NCI-H748 (cell line): ENCODE measurements around the gene DEXI.
"Not testable (repeated sequence)": the region's sequence is repeated elsewhere in the genome, so short reads cannot be mapped to it uniquely, and the experiment has no call there.

Source experiments
- DNase-seq: peaks from one replicate; lab custom pipeline; 2025; ENCODE audit not compliant: unreplicated experiment; lab: John Stamatoyannopoulos, UW

DEXI gene

DNA sequence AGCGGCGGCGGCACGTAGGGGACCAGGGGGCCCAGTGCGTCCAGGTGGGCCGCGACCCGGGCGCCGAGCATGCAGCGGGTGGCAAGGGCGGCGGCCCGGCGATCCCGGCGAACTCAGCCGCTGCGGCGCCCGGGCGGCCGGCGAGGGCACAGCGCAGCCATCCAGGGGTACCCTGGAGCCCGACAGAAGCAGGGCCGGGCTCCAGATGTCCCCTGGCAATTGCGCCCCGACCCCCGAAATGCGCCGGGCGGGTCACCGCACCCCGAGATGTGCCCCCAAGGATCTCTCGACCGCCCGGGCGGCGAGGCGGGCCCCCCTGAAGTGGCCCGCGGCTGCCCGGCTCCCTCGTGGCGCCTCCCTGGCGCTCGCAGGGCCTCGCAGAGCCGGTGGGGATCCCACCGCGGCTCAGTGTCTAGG is 325 bp downstream of the DEXI start:
- not testable (repeated sequence) for DNase-seq

DNA sequence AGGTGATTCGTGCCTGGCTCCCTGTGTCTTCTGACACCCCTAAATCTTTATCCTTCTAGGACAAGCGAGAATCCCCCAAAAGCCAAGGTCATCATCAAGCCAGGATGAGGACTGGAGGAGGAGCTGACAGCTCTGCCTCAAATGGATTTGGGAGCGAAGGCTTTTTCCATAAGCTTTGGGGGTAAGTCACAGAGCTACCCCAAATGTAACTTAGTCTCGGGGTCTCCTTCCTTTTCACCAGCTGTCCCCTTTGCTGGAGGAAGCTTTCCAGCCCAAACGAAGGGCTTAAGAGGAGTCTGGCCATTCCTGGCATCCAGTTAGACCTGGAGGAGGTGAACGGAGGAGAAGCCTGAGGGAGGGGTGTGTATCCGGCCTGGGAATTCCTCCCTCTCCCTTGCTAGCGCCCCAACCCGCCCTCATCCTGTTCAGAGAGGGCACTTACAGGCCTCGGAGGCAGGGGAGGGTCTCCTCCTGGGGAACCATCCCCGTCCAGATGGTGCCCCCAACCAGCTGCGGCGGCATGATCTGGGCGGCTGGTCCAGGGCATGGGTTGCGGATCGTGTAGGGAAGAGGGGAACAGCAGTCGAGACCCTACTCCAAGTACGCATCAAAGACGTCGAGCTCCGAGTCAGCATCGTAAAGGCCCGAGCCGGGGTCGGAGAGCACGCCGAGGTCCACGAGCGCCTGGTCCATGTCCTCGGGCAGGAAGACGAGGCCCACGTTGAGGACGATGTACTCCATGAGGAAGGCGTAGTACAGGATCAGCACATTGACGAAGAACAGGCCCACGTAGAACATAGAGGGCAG is 938 bp downstream of the DEXI start:
- DNase-seq = peak; percentile 23

DNA sequence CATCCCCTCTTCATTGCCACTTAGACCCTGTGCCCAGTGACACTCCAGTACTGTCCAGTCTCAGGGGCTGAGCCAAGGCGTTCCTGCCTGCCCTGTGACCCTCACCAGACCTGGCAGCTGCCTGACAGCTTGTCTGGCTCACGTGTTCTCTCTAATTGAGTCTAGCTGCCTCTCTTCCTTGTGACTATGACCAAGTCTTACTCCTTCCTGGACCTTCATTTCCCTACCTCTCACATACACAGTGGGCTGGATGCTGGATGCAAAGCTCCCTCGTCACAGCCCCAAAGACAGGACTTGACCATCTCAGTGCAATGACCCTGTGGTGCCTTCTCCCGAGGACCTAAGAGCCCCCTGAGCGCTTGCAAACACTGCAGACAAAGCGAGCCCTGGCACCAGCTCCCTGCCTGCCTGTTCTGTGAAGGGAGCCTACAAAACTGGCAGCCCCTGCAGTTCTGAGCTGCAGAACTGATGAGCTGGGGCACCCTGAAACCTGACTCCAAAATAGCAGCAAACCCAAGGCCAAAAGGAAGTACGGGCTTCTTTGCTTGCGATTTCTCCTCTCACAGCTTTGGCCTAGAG is 1.7 kb downstream of the DEXI start:
- DNase-seq = no peak

DNA sequence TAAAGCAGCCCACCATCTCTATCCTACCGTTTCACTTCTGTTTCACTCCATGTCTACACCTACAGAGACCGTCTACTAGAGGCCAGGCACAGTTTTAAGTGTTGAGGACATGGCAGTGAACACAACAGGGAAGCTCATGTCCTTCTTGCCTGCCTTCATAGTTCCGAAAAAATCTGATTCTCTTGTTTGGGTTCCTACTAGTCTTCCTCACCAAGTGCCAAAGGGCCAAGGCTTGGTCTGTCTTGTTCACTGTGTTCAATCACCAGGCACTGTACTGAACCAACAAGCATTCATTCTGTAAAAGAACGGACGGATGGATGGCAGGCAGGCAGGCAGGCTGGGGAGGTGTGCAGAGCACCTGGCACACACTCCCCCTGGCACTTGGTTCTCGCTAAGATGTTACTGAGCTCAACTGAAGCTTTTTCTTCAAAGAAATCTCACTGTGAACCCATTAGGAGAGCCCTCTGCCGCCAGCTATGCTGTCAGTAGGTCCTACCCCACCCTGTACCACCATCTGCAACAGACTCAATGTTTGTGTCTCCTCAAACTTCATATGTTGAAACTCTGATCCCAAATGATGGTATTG is 2.5 kb downstream of the DEXI start:
- no peak for DNase-seq

DNA sequence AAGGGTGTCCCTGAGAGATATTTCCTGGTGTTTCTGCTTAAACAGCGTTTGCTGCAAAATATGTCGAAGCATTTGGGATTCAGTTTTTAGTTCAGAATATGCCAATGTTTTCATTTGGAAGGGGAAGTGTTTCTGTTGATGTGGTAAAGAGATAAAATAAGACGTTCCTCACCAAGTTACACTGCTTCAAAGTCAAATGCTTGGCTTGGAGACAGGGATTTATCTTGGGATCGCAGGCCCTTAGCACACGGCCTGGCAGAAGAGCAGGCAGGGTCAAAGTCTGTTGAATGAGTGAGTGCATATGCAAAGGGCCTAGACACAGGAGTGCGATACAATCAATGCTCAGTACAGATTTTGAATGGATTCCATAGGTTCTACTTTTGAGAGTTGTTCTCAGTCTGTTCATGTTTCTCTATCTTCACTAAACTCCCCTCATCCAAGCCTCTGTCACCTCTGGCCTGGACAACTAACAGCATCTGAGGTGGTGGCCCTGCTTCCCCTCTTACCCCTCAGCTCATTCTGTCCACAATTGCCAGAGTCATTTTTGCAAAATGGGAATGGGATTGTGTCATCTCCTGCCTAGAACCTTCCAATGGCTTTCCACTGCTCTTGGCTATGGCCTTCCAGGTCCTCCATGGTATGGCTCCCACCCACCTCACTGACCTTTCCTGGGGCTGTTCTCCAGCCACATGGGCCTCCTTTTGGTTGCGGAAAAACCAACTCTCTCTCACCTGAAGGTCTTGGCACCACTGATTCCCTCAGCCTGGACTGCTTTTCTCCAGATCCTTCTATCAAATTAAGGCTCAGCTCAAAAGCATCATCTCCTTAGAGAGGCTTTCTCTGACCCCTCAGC is 3.2 kb downstream of the DEXI start:
- DNase-seq = no peak

DNA sequence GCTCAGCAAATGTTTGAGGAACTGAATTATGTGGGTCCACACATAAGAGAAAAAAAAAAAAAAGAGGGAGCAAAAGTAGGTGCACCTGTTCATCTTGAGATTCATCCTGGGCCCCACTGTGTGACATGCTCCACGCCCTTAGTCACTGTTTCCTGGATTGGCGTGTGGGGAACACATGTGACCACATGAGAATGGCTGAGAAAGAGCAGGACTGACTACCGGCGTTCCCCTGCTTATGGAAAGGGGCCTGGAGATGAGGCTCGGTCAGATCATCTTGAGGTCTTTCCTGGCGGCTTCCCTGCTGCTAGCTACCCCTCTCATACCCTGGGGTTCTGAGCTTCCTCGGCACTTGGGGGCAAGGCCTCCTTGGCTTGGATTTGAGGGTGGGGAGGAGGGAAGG is 3.9 kb downstream of the DEXI start:
- no peak for DNase-seq

DNA sequence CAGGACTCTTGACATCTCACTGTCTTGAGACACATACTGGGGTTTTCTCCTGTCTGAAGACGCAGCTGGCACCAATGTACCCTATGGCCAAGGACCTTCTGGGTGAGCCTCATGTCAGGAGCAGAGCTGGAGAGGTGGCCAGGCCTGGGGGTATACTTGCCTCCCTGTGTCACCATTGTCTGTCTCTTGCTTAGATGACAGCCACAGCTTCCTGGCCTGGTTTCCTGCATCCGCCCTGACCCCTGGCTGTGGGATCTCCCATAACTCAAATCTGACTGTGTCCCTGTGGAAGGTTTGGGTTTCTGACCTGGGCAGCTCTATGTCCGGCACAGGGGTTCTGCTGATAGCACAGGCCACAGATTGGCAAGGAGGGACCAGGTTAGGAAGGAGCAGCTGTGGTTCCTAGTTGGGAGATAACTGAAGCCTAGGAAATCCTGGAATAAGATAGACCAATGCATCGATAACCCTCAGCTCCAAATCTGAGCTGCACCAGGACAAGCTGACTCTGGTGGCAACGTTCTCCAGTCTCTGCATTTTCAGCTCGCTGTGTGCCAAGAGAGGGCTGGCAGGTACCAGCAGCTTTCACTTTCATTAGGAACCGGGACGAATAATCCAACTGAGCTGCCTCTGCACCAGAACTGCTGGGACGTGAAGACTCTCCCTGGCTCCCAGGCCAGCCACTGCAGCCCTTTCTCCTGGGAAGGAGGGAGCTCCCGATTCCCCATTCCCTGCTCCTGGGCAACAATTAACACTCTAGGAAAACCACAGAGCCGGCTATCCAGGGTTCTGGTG is 5.0 kb downstream of the DEXI start:
- DNase-seq = no peak

DNA sequence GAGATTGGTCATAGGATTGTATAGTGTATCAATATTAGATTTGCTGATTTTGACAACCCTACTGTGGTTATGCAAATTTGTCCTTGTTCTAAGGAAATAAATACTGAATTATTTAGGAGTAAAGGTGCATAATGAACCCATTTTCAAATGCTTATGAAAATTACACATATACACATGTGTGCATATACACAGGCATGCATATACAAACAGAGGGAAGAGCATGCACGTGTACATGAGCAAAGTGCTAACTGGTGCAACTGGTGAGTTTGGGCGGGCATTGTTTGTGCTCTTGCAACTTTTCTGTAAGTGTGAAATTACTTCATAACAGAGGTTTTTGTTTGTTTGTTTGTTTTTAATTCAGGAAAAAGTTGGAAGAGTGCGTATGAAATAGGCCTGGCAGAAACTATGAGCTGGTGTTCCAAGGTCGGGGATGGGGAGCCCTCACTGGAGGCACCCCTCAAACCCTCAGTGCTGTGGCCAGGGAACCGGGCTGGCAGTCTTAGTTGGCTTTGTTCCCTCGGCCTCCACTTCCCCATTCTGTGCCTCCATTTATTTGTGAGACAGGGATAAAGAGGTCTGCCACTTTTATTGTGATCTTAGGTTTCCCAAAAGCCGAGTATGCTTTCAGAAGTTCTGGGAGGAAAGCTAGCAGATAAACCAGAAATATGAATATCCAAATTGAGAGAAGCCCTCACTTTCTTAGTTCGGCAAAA is 5.8 kb downstream of the DEXI start:
- DNase-seq = no peak

DNA sequence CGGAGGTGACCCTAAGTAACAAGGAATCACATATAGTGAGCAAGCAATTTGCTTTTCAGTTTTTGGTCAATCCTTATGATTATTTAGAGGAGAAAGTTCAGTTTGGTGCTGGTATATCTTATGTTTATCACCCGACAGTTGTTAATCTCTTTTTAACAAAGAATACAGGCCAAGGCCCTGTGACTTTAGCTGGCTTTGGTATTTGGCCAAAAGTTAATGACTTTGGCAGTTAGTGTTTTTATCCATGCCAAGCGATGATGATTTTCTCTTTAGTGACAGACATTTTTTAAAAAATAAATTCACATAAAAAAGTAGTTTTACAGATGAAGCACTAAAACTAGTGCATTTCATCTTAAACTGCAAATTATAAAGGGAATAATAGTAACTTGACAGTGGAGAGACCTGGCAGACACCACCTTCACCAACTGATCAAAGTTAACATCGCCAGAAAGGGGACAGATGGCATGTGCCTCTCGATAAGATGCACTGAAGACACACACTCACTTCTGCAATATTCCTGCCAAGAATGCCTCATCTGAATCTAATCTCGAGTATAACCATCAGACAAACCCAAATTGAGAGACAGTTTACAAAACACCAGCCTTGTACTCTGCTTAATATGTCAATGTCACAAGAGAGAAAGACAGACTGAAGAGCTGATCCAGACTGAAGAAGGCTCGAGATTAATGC is 6.9 kb downstream of the DEXI start:
- no peak for DNase-seq

DNA sequence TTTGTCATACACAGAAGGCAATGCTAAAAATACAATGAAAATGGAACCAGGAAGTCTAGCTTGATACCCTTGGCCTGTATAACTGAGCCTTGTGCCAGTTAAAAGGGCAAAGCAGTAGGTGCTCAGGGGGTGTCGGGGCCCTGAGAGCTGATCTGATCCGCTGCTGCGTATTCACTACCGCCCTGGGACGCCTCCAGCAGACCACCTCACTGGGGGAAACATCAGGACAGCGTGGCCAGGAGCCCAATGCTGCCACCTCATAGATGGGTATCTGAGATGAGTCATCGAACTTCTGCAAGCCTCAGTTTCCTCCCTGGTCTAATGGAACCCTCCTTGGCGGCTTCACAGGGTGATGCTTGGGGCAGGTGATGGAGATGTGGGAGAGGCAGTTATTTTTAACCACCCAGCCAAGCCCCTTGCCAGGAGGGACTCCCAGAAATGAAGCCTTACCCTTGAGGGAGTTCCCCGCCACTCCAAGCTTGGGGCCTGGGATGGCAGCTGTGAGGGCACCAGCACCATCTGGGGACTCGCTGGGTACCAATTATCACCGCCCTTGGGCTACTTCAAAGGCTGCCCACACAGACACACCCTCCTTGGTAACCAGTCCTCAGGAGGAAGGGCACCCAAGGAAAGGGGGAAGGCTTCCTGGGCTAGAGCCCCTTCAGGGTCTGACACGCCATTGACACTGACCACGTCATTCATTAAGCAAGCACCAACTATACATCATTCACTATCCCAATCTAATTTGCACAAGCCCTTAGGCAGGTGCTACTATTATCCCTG is 7.8 kb downstream of the DEXI start:
- no peak for DNase-seq

DNA sequence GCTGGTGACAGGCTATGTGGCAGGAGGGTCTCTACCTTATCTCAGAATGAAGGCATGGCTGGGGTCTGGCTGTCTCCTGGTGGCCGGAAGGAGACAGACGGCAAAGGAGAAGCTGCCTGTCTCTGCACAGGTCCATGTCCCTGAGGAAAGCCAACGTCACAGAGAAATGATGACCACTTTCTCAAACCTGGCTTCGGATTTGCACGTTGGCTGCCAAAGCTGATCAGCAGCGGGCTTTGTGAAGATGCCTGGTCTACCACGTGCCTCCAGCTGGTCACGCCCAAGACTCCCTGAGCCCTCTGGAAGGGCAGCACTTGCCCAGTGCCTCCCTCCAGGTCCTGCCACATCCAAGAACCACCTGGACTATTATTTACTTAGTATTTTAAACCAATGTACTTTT is 8.4 kb downstream of the DEXI start:
- no peak for DNase-seq

DNA sequence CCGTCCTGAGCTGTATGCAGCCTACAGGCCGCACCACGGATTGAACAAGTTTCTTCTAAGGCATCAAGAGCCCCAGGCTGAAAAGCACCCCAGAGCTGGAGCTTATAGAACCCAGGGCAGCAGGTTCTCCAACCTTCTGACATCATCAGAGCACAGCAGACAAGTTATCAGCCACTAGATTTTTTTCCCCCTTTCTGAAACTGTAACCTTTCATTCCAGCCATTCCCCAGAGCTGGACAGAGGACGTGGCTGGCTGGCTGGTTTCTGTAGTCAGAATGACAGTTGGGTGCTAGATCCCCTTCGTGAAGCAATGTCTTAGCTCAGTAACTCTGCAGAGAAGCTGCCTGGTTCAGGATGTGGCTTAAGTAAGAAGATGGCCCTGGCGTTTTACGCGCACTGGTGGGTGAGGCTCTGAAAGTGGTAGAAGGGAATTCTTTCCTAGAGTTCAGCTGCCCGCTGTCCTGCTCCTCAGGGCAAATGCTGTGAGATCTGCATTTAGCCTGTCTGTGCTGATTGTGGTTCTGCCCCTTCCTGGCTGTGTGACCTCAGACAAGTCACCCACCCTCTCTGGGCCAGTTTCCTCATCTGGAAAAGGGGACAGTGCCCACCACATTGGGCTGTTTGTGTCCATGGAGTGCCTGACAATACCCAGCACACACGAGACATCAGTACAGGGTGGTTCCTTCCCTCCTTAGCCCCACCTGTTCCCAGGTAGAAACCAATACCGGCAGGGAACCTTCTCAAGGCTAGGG is 9.1 kb downstream of the DEXI start:
- DNase-seq = no peak

DNA sequence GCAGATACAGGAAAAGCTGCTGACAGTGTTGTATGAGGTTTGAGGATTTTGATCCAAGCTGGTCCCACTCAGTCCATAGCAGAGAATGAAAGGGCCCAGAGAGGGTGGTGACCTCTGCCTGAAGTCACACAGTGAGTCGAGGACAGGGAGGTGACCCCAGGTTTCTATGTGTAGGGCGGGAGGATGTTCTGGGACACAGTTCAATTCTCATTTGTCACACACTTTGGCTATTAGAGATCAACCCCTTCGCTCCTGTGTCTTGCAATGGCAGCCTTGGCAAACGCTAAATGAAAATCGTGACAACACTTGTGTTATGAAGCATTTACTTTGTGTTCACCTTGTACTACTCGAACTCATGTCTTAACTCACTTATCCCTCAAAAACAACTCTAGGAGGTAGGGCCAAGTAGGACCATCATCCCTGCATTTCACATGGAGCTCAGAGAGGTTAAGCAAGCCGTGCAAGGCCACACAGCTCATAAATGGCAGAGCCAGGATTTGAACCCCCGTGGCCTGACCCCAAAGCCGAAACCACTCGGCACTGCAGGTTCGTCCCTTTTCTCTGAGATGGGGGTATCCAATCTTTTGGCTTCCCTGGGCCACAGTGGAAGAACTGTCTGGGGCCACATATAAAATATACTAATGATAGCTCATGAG is 10.2 kb downstream of the DEXI start:
- DNase-seq = no peak

DNA sequence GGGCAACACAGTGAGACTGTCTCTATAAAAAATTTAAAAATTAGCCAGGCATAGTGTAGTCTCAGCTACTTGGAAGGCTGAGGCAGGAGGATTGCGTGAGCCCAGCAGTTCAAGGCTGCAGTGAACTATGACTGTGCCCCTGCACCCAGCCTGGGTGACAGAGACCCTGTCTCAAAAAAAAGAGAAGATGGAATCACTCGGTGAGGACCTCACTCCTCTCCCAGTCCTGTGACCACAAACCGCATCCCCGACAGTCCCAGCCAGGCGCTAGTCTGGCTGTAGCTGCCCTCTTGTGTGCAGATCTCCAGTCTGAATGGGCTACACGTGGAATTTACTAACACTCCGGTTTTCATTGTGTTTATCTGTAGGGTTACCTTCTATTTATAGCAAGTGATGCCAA is 11.1 kb downstream of the DEXI start:
- DNase-seq = no peak

DNA sequence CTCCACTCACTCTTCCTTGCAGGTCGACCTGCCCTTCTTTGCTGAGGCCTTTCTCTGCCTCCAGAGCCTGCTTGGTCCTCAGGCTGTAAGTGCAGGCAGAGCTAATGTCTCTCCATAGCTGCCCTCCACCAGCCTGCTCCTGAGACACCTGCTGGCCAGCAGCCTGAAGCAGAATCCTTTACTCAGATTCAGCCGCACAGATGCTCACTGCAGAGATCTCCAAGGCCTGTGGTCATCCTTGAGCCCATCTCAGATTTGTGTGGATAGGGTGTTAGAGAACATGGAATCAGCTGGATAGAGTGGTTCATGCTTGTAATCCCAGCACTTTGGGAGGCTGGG is 11.5 kb downstream of the DEXI start:
- no peak for DNase-seq

DNA sequence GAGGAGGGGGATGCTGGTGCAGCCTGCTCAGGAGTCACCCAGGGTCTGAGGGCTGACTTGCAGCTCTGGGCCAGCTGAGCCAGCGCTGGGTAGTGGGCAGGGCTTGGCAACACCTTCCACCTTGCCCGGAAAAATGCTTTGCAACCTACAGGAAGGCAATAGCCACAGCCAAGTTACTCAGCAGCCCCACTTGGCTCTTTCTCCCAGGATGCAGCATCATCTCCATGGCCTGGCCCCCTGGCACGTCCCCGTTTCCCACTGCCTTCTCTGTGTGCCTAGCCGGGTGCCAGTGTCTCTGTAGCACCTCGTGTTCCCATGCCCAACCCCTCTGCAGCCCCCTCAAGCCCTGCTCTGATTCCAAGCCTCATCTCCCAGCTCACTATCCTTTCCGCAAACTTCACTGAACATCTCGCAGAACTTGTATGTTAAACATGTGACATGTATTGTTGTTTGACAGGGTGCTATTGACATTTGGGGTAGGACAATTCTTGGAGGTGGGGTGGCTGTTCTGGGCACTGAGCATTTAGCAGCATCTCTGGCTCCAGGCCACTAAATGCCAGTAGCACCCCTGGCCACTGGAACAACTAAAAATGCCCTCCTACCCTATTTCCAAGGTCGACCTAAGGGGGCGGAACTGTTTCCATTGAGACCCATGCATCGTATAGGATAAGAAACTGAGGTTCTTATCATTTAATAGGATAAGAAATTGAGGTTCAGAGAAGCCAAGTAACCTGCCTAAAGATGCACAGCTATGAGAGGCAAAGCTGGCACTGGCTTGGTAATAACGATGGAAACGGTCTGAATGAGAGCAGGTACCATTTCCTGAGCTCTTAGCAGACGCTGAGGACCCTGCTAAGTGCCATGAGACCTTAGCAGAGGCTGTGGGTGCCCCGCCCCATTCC is 12.2 kb downstream of the DEXI start:
- no peak for DNase-seq

DNA sequence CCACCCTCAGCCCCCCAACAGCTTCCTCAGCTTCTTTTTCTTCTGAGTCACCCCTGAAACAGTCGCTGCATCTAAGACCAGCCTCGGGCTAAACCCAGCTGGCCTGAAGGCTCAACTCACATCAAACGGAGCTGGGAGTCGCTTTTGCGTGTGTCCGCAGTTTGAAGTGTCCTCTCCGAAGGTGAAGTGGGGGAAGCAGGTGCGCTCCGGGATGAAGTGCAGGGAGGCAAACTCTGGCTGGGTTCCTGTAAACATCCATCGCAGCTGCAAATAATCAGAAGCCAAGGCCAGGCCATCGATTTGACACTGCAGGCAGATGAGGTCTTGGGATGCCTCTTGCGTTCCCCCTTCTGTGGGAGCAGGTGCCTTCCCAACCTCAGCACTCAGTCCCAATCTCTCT is 13.2 kb downstream of the DEXI start:
- DNase-seq = peak; percentile 17
